PC-9 (cell line): Measurements from ENCODE around the gene EIF4G2. TPM values are rescaled to one million over a fixed set of nuclear protein-coding genes. Genes with fewer than 3 reads are reported as not detected.

Experiments
- BruUV-seq: library from RNA; stranded (reverse); fragments of 400-500 nt; replicated peaks from 2 replicates; lab custom pipeline; 2021; lab: Mats Ljungman, UMichigan
- CTCF ChIA-PET: fragments of 300-600 bp; sonication (Branson Sonifier 250); formaldehyde crosslinking; loops from one replicate; lab custom pipeline; 2022; ENCODE audit warnings: antibody characterized with exemption; lab: Charles Lee
- POLR2A ChIA-PET: fragments of 300-600 bp; sonication (Branson Sonifier 250); formaldehyde crosslinking; loops from one replicate; lab custom pipeline; 2022; ENCODE audit warnings: antibody characterized with exemption; ENCODE audit not compliant: unreplicated experiment; lab: Charles Lee
- DNase-seq, 2 experiments: peaks; one replicate each; pipeline versions ENCODE4 v3.0.0 to v3.0.0-alpha.2; 2015 to 2022; ENCODE audit warnings: mixed read lengths in 1 of 2
- H2AFZ ChIP-seq: fragments of 200-600 bp; sonication (generic); 2 replicates; pipeline ENCODE4 v1.8.1; 2017; ENCODE audit warnings: antibody characterized with exemption
- H3F3A ChIP-seq: fragments of 200-600 bp; sonication (generic); 2 replicates; pipeline ENCODE4 v1.8.1; 2017; ENCODE audit warnings: antibody characterized with exemption, mild to moderate bottlenecking, low read depth; ENCODE audit not compliant: insufficient read depth
- H3K27ac ChIP-seq: fragments of 200-600 bp; sonication (generic); 2 replicates; pipeline ENCODE4 v1.6.1; 2016; ENCODE audit warnings: mixed run types
- H3K27me3 ChIP-seq: fragments of 200-600 bp; sonication (generic); 2 replicates; pipeline ENCODE4 v1.6.1; 2016; ENCODE audit warnings: low read depth, mixed run types; ENCODE audit not compliant: insufficient read depth
- H3K36me3 ChIP-seq: fragments of 200-600 bp; sonication (generic); 2 replicates; pipeline ENCODE4 v1.6.1; 2016; ENCODE audit warnings: low read depth, mixed run types
- H3K4me1 ChIP-seq: fragments of 200-600 bp; sonication (generic); replicated peaks from 2 replicates; pipeline ENCODE4 v1.6.1; 2016; ENCODE audit warnings: mixed run types; ENCODE audit not compliant: insufficient read depth
- H3K4me2 ChIP-seq: fragments of 200-600 bp; sonication (generic); 2 replicates; pipeline ENCODE4 v1.6.1; 2017; ENCODE audit warnings: mixed run types
- H3K4me3 ChIP-seq: fragments of 200-600 bp; sonication (generic); 2 replicates; pipeline ENCODE4 v1.6.1; 2016; ENCODE audit warnings: mixed run types
- H3K79me2 ChIP-seq: fragments of 200-600 bp; sonication (generic); 2 replicates; pipeline ENCODE4 v1.6.1; 2017; ENCODE audit warnings: low read depth, mixed run types
- H3K9me2 ChIP-seq: fragments of 200-600 bp; sonication (generic); 2 replicates; pipeline ENCODE4 v1.8.1; 2017; ENCODE audit warnings: mild to moderate bottlenecking; ENCODE audit not compliant: insufficient read depth
- H3K9me3 ChIP-seq: fragments of 200-600 bp; sonication (generic); 2 replicates; pipeline ENCODE4 v1.8.1; 2016; ENCODE audit warnings: low read depth; ENCODE audit not compliant: insufficient read depth
- H4K20me1 ChIP-seq: fragments of 200-600 bp; sonication (generic); 2 replicates; pipeline ENCODE4 v1.8.1; 2017; ENCODE audit not compliant: insufficient read depth
- EZH2 ChIP-seq: fragments of 200-600 bp; sonication (generic); IDR thresholded peaks from 2 replicates; pipeline ENCODE4 v1.8.0; 2017; ENCODE audit warnings: antibody characterized with exemption, low read depth
- intact Hi-C: fragments of 100-400 bp; cut with micrococcal nuclease; formaldehyde crosslinking; loops from one replicate; pipeline ENCODE4 v1.10.0; 2022; ENCODE audit not compliant: unreplicated experiment
- total RNA-seq: library from RNA; stranded (reverse); gene quantifications from 2 replicates; pipeline ENCODE4 v1.2.3, GENCODE V29; 2021
- TF ChIP-seq, protein P1 (sequence below): fragments of 200-600 bp; sonication (generic); conservative IDR thresholded peaks from 2 replicates; pipeline ENCODE4 v1.6.1; 2017; ENCODE audit warnings: mixed run types, antibody characterized with exemption, mild to moderate bottlenecking, moderate library complexity

EIF4G2 gene
- total RNA-seq, 1 experiment from 2014 or later = 353 TPM

DNA sequence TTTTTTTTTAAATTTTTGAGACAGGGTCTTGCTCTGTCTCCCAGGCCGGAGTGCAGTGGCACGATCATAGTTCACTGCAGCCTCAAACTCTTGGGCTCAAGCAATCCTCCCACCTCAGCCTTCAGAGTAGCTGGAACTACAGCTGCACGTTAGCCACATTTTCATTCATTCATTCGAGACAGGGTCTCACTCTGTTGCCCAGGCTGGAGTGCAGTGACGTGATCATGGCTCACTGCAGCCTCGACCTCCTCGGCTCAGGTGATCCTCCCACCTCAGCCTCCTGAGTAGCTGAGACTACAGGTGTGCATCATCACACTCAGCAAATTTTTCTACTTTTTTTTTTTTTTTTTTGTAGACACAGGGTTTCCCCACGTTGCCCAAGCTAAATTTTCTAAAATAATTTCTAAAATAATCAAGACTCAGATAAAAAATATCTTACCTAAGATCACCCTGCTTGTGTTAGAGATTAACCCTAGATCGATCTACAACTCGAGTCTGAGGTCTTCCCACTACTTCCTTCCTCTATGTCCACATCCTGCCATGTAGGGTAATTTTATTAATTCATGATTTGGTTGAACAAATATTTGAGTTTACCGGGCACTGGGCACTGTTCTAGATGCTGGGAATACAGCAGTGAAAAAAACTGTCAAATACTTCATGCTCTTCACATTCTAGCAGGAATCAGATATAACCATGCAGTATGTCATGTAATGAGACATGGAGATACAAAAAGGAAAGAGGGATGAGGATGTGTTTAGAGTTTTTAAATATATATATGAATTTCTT is 15.1 kb downstream of the EIF4G2 start:
- Histone ChIP-seq H3K9me3 (no peaks in the 10 kb centered on the region), H3F3A (peaks cover 34% of the 10 kb centered on the region), H3K9me2 (no peaks in the 10 kb centered on the region), H3K79me2 (no peaks in the 10 kb centered on the region), H2AFZ (no peak overlapping the region), H3K36me3 (peaks cover 6% of the 10 kb centered on the region; the same call in 1 of the 2 replicates), H3K4me1 (no peaks in the 10 kb centered on the region), H3K27ac (no peak overlapping the region), H3K4me2 (no peak overlapping the region), H4K20me1 (no peaks in the 10 kb centered on the region), H3K4me3 (no peak overlapping the region), H3K27me3 (no peaks in the 10 kb centered on the region)
- no peak for DNase-seq
- TF ChIP-seq, protein P1, sequence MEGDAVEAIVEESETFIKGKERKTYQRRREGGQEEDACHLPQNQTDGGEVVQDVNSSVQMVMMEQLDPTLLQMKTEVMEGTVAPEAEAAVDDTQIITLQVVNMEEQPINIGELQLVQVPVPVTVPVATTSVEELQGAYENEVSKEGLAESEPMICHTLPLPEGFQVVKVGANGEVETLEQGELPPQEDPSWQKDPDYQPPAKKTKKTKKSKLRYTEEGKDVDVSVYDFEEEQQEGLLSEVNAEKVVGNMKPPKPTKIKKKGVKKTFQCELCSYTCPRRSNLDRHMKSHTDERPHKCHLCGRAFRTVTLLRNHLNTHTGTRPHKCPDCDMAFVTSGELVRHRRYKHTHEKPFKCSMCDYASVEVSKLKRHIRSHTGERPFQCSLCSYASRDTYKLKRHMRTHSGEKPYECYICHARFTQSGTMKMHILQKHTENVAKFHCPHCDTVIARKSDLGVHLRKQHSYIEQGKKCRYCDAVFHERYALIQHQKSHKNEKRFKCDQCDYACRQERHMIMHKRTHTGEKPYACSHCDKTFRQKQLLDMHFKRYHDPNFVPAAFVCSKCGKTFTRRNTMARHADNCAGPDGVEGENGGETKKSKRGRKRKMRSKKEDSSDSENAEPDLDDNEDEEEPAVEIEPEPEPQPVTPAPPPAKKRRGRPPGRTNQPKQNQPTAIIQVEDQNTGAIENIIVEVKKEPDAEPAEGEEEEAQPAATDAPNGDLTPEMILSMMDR = no peak
- TF ChIP-seq EZH2 = no peak
- intact Hi-C loops = loop anchor here (5.0 kb wide), 1 partner anchor 139 kb away; no protein-coding TSS in a partner anchor
- BruUV-seq = no TSS peak
- POLR2A ChIA-PET = no interaction called here
- CTCF ChIA-PET = interaction anchor here (1.4 to 1.7 kb wide), 2 partner anchors 15 to 140 kb away, joined by 3 to 9 read pairs; partner anchors contain the start of gene EIF4G2

DNA sequence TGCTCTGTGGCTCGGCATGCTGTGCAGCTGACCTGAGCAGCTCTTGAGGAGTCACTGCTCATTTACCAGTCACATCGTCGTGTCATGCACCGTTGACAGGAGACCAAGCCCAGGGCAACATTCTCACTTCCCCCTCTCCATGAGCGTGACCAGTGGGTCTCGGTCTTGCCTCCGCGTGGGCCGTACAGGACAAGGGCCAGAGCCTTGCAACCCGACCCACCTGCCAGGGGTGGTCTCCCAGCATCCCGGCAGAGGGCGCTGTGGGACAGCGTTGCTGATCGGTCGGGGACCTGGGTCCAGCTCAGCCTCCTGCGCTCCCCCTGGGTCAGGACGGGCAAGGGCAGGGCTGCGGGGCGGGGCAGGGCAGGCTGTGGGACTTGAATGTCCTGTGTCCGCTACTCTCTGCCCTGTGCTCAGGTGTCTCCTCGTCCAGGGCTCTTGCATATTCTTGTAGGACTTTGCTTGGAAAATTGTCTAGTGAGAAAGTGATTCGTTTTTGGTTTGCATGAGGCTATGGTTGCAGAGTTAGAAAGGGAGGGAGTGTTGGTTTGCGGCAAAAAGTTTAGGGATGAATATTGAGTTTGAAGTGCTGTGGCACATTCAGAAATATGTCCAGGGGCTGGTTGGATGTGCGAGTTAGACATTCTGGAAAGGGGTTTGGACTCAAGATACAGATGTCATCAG is 16.2 kb downstream of the EIF4G2 start:
- no peak overlapping the region for H3K27ac ChIP-seq
- H4K20me1 ChIP-seq = no peaks in the 10 kb centered on the region
- no peaks in the 10 kb centered on the region for H3K79me2 ChIP-seq
- no peak overlapping the region for H2AFZ ChIP-seq
- H3F3A ChIP-seq = peaks cover 23% of the 10 kb centered on the region
- TF ChIP-seq, protein P1 = peak; percentile 85
- no peak for TF ChIP-seq EZH2
- no peaks in the 10 kb centered on the region for H3K9me3 ChIP-seq
- H3K4me3 ChIP-seq = no peak overlapping the region
- H3K4me2 ChIP-seq = peak overlapping the region; percentile 51; the same call in 1 of the 2 replicates
- intact Hi-C loops = loop anchor here (1.0 to 5.0 kb wide), 2 partner anchors 140 to 230 kb away; no protein-coding TSS in a partner anchor
- ChIA-PET POLR2A (interaction anchor here (0.6 kb wide), 1 partner anchor 16 kb away, joined by 4 read pairs; the partner anchor contains the start of gene EIF4G2), CTCF (interaction anchor here (0.8 to 1.7 kb wide), 4 partner anchors 12 to 141 kb away, joined by 3 to 9 read pairs (median 4); partner anchors contain the start of gene EIF4G2)
- no peaks in the 10 kb centered on the region for H3K4me1 ChIP-seq
- 0 out of 2 replicates have a peak, but pooled peaks cover 2% of the 10 kb centered on the region for H3K36me3 ChIP-seq
- DNase-seq = peak; percentile 69 to 85
- H3K9me2 ChIP-seq = no peaks in the 10 kb centered on the region
- H3K27me3 ChIP-seq = no peaks in the 10 kb centered on the region
- no TSS peak for BruUV-seq

DNA sequence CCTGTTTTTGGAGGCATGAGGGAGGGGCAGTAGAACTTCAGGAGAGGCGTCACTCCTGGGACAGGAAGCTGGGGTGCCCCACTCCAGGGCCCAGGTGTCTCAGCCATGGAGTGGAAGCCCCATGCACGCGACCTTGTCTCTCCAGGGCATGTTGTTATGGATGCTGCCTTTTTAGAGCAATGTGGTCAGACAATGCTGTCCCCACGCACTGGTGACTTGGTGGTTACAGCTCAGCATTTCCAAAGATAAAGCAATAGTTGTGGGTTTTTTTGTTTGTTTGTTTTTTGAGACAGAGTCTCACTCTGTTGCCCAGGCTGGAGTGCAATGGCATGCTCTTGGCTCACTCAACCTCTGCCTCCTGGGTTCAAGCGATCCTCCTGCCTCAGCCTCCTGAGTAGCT is 22.3 kb downstream of the EIF4G2 start:
- no TSS peak for BruUV-seq
- no peaks in the 10 kb centered on the region for H3K9me2 ChIP-seq
- H3K27me3 ChIP-seq = no peaks in the 10 kb centered on the region
- ChIA-PET POLR2A (no interaction called here), CTCF (no interaction called here)
- no peak overlapping the region for H3K4me3 ChIP-seq
- intact Hi-C loops = no loop called here
- no peaks in the 10 kb centered on the region for H3K4me1 ChIP-seq
- DNase-seq = no peak
- H3K27ac ChIP-seq = no peak overlapping the region
- TF ChIP-seq, protein P1 = no peak
- no peak for TF ChIP-seq EZH2
- H2AFZ ChIP-seq = no peak overlapping the region
- no peaks in the 10 kb centered on the region for H3F3A ChIP-seq
- no peaks in the 10 kb centered on the region for H3K36me3 ChIP-seq
- no peaks in the 10 kb centered on the region for H3K9me3 ChIP-seq
- H4K20me1 ChIP-seq = no peaks in the 10 kb centered on the region
- no peak overlapping the region for H3K4me2 ChIP-seq
- H3K79me2 ChIP-seq = no peaks in the 10 kb centered on the region
